A549 (cell line): Measurements from ENCODE around the gene CNIH3. TPM values are rescaled to one million over a fixed set of nuclear protein-coding genes. Genes with fewer than 3 reads are reported as not detected.

Source experiments
- ATAC-seq, 2 experiments: fragments of 200-7000 bp in 1 of 2; fragments of >200 bp in 1 of 2; cut with Nextera tagmentation in 1 of 2; cut with Tn5 transposase in 1 of 2; 3 replicates each; pipeline versions ENCODE4 v1.8.0 to v1.9.1; 2018 to 2020; ENCODE audit warnings: mild to moderate bottlenecking in 1 of 2, moderate library complexity in 1 of 2
- CTCF ChIA-PET: fragments of 300-600 bp; sonication (Branson Sonifier 250); formaldehyde crosslinking; extraction: SDS; loops from one replicate; lab custom pipeline; 2021; ENCODE audit warnings: antibody characterized with exemption, inconsistent platforms; lab: Yijun Ruan, JAX
- POLR2A ChIA-PET: fragments of 350-600 bp; formaldehyde crosslinking; extraction: SDS; loops from one replicate; lab custom pipeline; 2021; ENCODE audit warnings: antibody characterized with exemption, inconsistent platforms; lab: Yijun Ruan, JAX
- DNase-seq, 2 experiments: peaks; one replicate each; pipeline versions ENCODE4 v3.0.0 to v3.0.0-alpha.2; 2011 to 2016; ENCODE audit warnings: low read depth in 1 of 2, low spot score in 1 of 2
- FAIRE-seq: peaks from 2 replicates; lab custom pipeline; 2011; peaks lifted over from hg19 to GRCh38; lab: Jason Lieb, UNC
- H3K27ac ChIP-seq, 2 experiments: fragments of >200 bp; sonication (Bioruptor Twin); formaldehyde crosslinking; 3 replicates each; pipeline ENCODE4 v1.5.1; 2016 to 2017
- H3K4me1 ChIP-seq: fragments of >200 bp; sonication (Bioruptor Twin); formaldehyde crosslinking; 3 replicates; pipeline ENCODE4 v1.6.1; 2016
- H3K4me2 ChIP-seq: fragments of >200 bp; sonication (Bioruptor Twin); formaldehyde crosslinking; 3 replicates; pipeline ENCODE4 v1.6.1; 2016
- H3K4me3 ChIP-seq: fragments of >200 bp; sonication (Bioruptor Twin); formaldehyde crosslinking; 3 replicates; pipeline ENCODE4 v1.5.1; 2016
- H3K9me3 ChIP-seq: fragments of >200 bp; sonication (Bioruptor Twin); formaldehyde crosslinking; 3 replicates; pipeline ENCODE4 v1.6.1; 2016
- BCL3 ChIP-seq: fragments of >200 bp; sonication (Bioruptor Twin); formaldehyde crosslinking; IDR thresholded peaks from 3 replicates; pipeline ENCODE4 v1.6.1; 2016
- CBX2 ChIP-seq: fragments of 200-600 bp; sonication (generic); IDR thresholded peaks from 2 replicates; pipeline ENCODE4 v1.6.1; 2016; ENCODE audit warnings: low read depth, mild to moderate bottlenecking, borderline replicate concordance
- CEBPB ChIP-seq, 2 experiments: fragments of >200 bp in 1 of 2; sonication (Bioruptor Twin) in 1 of 2; formaldehyde crosslinking in 1 of 2; IDR thresholded peaks; 2 replicates each; pipeline ENCODE4 v1.6.1; 2012 to 2016
- CHD4 ChIP-seq: fragments of 200-600 bp; sonication (generic); IDR thresholded peaks from 2 replicates; pipeline ENCODE4 v1.6.1; 2016; ENCODE audit warnings: antibody characterized with exemption, mild to moderate bottlenecking, borderline replicate concordance
- CTCF ChIP-seq: fragments of >200 bp; sonication (Bioruptor Twin); formaldehyde crosslinking; IDR thresholded peaks from 3 replicates; pipeline ENCODE4 v1.5.1; 2016
- EHMT2 ChIP-seq: fragments of 200-600 bp; sonication (generic); IDR thresholded peaks from 2 replicates; pipeline ENCODE4 v1.6.1; 2016; ENCODE audit warnings: antibody characterized with exemption, low read depth, mild to moderate bottlenecking, moderate library complexity
- FOSB ChIP-seq: fragments of 250-450 bp; sonication (Bioruptor Pico); IDR thresholded peaks from 2 replicates; pipeline ENCODE4 v1.5.0; 2020; ENCODE audit warnings: mild to moderate bottlenecking, moderate library complexity
- FOSL2 ChIP-seq, 2 experiments: fragments of 450-650 bp in 1 of 2; fragments of >200 bp in 1 of 2; sonication (Bioruptor Twin) in 1 of 2; formaldehyde crosslinking; IDR thresholded peaks; 2 replicates each; pipeline versions ENCODE4 v1.5.0 to v1.6.1; 2016 to 2020; ENCODE audit warnings: mild to moderate bottlenecking in 1 of 2, moderate library complexity in 1 of 2
- HES2 ChIP-seq: fragments of >200 bp; sonication (Bioruptor Twin); formaldehyde crosslinking; IDR thresholded peaks from 2 replicates; pipeline ENCODE4 v1.6.1; 2016
- HEYL ChIP-seq: fragments of 250-450 bp; sonication (Bioruptor Pico); IDR thresholded peaks from 2 replicates; pipeline ENCODE4 v1.8.0; 2021; ENCODE audit warnings: mild to moderate bottlenecking, moderate library complexity
- JUN ChIP-seq, 2 experiments: fragments of >200 bp; sonication (Bioruptor Twin); formaldehyde crosslinking; IDR thresholded peaks; 2 replicates in 1 of 2; 3 replicates in 1 of 2; pipeline ENCODE4 v1.6.1; 2016 to 2017
- JUNB ChIP-seq: fragments of >200 bp; sonication (Bioruptor Twin); formaldehyde crosslinking; IDR thresholded peaks from 2 replicates; pipeline ENCODE4 v1.6.1; 2016
- KDM1A ChIP-seq: fragments of 200-600 bp; sonication (generic); IDR thresholded peaks from 2 replicates; pipeline ENCODE4 v1.6.1; 2016; ENCODE audit warnings: low read depth, mild to moderate bottlenecking
- KDM5A ChIP-seq: fragments of 200-600 bp; sonication (generic); IDR thresholded peaks from 2 replicates; pipeline ENCODE4 v1.6.1; 2016; ENCODE audit warnings: antibody characterized with exemption, mild to moderate bottlenecking
- MAZ ChIP-seq: fragments of 150-350 bp; IDR thresholded peaks from 2 replicates; pipeline ENCODE4 v1.6.1; 2014; ENCODE audit warnings: antibody characterized with exemption, low read depth, low read length, borderline replicate concordance
- NFE2L2 ChIP-seq: fragments of 150-350 bp; conservative IDR thresholded peaks from 2 replicates; pipeline ENCODE4 v1.6.1; 2014; ENCODE audit warnings: low read length
- NR3C1 ChIP-seq: fragments of >200 bp; sonication (Bioruptor Twin); formaldehyde crosslinking; IDR thresholded peaks from 3 replicates; pipeline ENCODE4 v1.6.1; 2017
- PHF8 ChIP-seq: fragments of 200-600 bp; sonication (generic); IDR thresholded peaks from 2 replicates; pipeline ENCODE4 v1.6.1; 2016; ENCODE audit warnings: low read depth, mild to moderate bottlenecking, antibody characterized with exemption, moderate library complexity, borderline replicate concordance
- RAD21 ChIP-seq, 2 experiments: fragments of >200 bp in 1 of 2; sonication (Bioruptor Twin) in 1 of 2; formaldehyde crosslinking in 1 of 2; IDR thresholded peaks in 1 of 2; conservative IDR thresholded peaks in 1 of 2; 2 replicates in 1 of 2; 3 replicates in 1 of 2; pipeline ENCODE4 v1.6.1; 2012 to 2018; ENCODE audit warnings: inconsistent platforms in 1 of 2
- RCOR1 ChIP-seq: fragments of 150-350 bp; IDR thresholded peaks from 2 replicates; pipeline ENCODE4 v1.6.1; 2014; ENCODE audit warnings: antibody characterized with exemption, low read length, low read depth
- RFX5 ChIP-seq: fragments of 450-650 bp; IDR thresholded peaks from 2 replicates; pipeline ENCODE4 v1.7.1; 2014; ENCODE audit warnings: antibody characterized with exemption, mild to moderate bottlenecking, moderate library complexity
- SREBF2 ChIP-seq: fragments of 450-650 bp; IDR thresholded peaks from 2 replicates; pipeline ENCODE4 v1.6.1; 2014; ENCODE audit warnings: mild to moderate bottlenecking, moderate library complexity
- TFCP2L1 ChIP-seq: fragments of 250-450 bp; sonication (Bioruptor Pico); IDR thresholded peaks from 2 replicates; pipeline ENCODE4 v1.5.0; 2021; ENCODE audit warnings: mild to moderate bottlenecking
- ZC3H11A ChIP-seq: fragments of 450-650 bp; IDR thresholded peaks from 2 replicates; pipeline ENCODE4 v1.6.1; 2014; ENCODE audit warnings: antibody characterized with exemption, mild to moderate bottlenecking
- ZFP36 ChIP-seq: fragments of 450-650 bp; IDR thresholded peaks from 2 replicates; pipeline ENCODE4 v1.6.1; 2014; ENCODE audit warnings: borderline replicate concordance; ENCODE audit not compliant: partially characterized antibody
- ZNF302 ChIP-seq: fragments of 250-450 bp; sonication (Bioruptor Pico); IDR thresholded peaks from 2 replicates; pipeline ENCODE4 v1.9.0; 2021; ENCODE audit warnings: inconsistent platforms, mild to moderate bottlenecking, moderate library complexity
- WGBS: methylation state at CpG from one replicate; pipeline ENCODE4 v1.1.6; 2017; ENCODE audit errors: missing lambda C conversion rate; 5-methylcytosine and 5-hydroxymethylcytosine counted together
- polyA plus RNA-seq, 4 experiments: library from polyadenylated mRNA; depleted of rRNA in 3 of 4; stranded (reverse); fragments of >200 nt; fragmentation: RNase III in 1 of 4; extraction: RNeasy Plus Mini Kit Qiagen cat#74134 plus additional on column Dnase treatment in 1 of 4; gene quantifications; 2 replicates in 3 of 4; 3 replicates in 1 of 4; pipeline ENCODE4 v1.2.3, GENCODE V29; 2011 to 2017

The CNIH3 gene
- polyA plus RNA-seq, 2 of the 4 experiments (the other 2 are of a cell fraction): 0.61 to 0.85 TPM

GRCh38 chr1:224694969-224695368 is 78.9 kb downstream of the CNIH3 start:
- POLR2A ChIA-PET: no interaction called here

GRCh38 chr1:224696021-224696420 is 79.9 kb downstream of the CNIH3 start:
- no peak for FAIRE-seq
- WGBS: 27% methylated on average over 2 of the region's 2 CpGs
- Histone ChIP-seq H3K4me1 (no peaks in the 10 kb centered on the region), H3K4me2 (no peak overlapping the region), H3K9me3 (no peaks in the 10 kb centered on the region), H3K27ac (no peak overlapping the region), H3K4me3 (no peak overlapping the region)
- TF ChIP-seq HEYL: no peak
- no peak for TF ChIP-seq RFX5
- TF ChIP-seq CEBPB (IDR thresholded peaks at IDR 0.05): no peak
- TF ChIP-seq PHF8: no peak
- no peak for TF ChIP-seq JUN (IDR thresholded peaks at IDR 0.05)
- no peak for TF ChIP-seq ZNF302 (CRISPR knock-in tag)
- no peak for TF ChIP-seq NR3C1
- DNase-seq: no peak
- ChIA-PET POLR2A (no interaction called here), CTCF (no interaction called here)
- no peak for ATAC-seq

More at GRCh38 chr1:224694969-224695368, 78.9 kb downstream of the CNIH3 start:
- no peak for FAIRE-seq
- no peak for TF ChIP-seq KDM1A
- TF ChIP-seq FOSL2 (IDR thresholded peaks at IDR 0.05): no peak
- TF ChIP-seq FOSL2 (CRISPR knock-in tag; IDR thresholded peaks at IDR 0.05): no peak
- TF ChIP-seq EHMT2: no peak
- no peak for TF ChIP-seq TFCP2L1
- TF ChIP-seq RCOR1: no peak
- TF ChIP-seq MAZ: no peak
- no peak for TF ChIP-seq KDM5A
- no peak for TF ChIP-seq FOSB
- no peak for TF ChIP-seq BCL3
- TF ChIP-seq ZC3H11A: no peak
- TF ChIP-seq HES2: no peak
- ATAC-seq: no peak
- Histone ChIP-seq H3K4me1 (no peaks in the 10 kb centered on the region), H3K27ac (no peak overlapping the region), H3K4me2 (no peak overlapping the region), H3K4me3 (no peak overlapping the region), H3K9me3 (no peaks in the 10 kb centered on the region)
- CTCF ChIA-PET: interaction anchor here (1.3 kb wide), 1 partner anchor 9 kb away, joined by 4 read pairs; no protein-coding TSS in a partner anchor
- no peak for DNase-seq
- 46% methylated on average over 3 of the region's 3 CpGs for WGBS

GRCh38 chr1:224696891-224697765 is 81.0 kb downstream of the CNIH3 start:
- no peak overlapping the region for H3K4me3 ChIP-seq
- DNase-seq (no peak), ATAC-seq (no peak), FAIRE-seq (no peak)
- ChIA-PET POLR2A (no interaction called here), CTCF (no interaction called here)
- H3K27ac ChIP-seq: no peak overlapping the region
- H3K4me1 ChIP-seq: no peaks in the 10 kb centered on the region
- no peaks in the 10 kb centered on the region for H3K9me3 ChIP-seq
- no peak for TF ChIP-seq CTCF
- no peak for TF ChIP-seq CBX2
- TF ChIP-seq TFCP2L1: no peak
- TF ChIP-seq NFE2L2: no peak
- TF ChIP-seq SREBF2: no peak
- no peak for TF ChIP-seq NR3C1
- no peak for TF ChIP-seq ZFP36
- no peak for TF ChIP-seq CHD4
- no peak for TF ChIP-seq RAD21 (conservative IDR thresholded peaks at IDR 0.05 in 1 of 2, IDR thresholded peaks at IDR 0.05 in 1 of 2)
- TF ChIP-seq JUNB: no peak
- no peak for TF ChIP-seq BCL3
- H3K4me2 ChIP-seq: no peak overlapping the region
- WGBS: 50% methylated on average over 14 of the region's 14 CpGs
